ENCODE data around the gene SLC66A2. TPM values are rescaled to one million over a fixed set of nuclear protein-coding genes. Genes with fewer than 3 reads are reported as not detected.

Gene SLC66A2
- total and polyA plus RNA-seq, 2 of the 13 experiments (the other 11 are each of a cell fraction or from before 2014, with no cell fraction given): 33.5 to 41.9 TPM

DNA sequence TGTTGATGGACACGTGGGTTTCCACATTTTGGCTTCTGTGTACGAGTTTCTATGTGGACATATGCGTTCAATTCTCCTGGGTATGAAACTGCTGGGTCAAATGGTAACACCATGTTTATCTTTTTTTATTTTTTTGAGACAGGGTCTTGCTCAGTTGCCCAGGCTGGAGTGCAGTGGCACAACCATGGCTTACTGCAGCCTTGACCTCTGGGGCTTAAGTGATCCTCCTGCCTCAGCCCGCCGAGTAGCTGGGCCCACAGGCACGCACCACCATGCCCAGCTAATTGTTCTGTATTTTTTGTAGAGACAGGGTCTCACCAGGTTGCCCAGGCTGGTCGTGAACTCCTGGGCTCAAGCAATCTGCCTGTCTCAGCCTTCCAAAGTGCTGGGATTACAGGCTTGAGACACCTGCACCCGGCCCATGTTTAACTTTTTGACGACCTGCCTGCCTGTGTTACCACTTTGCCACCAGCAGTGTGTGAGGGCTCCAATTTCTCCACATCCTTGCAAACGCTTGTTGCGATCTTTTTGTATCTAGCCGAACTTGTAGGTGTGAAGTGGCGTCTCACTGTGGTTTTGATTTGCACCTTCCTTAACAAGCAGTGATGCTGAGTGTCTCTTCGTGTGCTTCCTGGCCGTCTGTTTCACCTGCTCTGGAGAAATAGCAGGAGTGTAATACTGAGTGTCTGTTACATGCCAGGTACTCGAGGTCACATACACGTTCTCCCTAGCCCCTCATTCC lies 19.9 kb upstream of the SLC66A2 start:
- WGBS (ENCODE audit: low lambda C conversion rate): 95% methylated on average over 16 of the region's 17 CpGs
- no peaks in the 10 kb centered on the region for H3K27me3 ChIP-seq (ENCODE audit: control insufficient read depth in 1 of 2, insufficient read depth in 2 of 2, low read length in 2 of 2)
- POLR2A ChIA-PET: no interaction called here
- no peak for DNase-seq (ENCODE audit: low spot score)
- H3K27ac ChIP-seq (ENCODE audit: extremely low read length, insufficient read depth, low read length): no peak overlapping the region
- peaks cover 13% of the 10 kb centered on the region for H3K4me1 ChIP-seq (ENCODE audit: insufficient read depth, low read length)
- CTCF ChIA-PET (ENCODE audit: low intra/inter-chr PET ratio, low total read pairs): no interaction called here
- FAIRE-seq: no peak
- peaks cover 31% of the 10 kb centered on the region for H3K79me2 ChIP-seq (ENCODE audit: insufficient read depth, low read length)
- peaks cover 26% of the 10 kb centered on the region for H4K20me1 ChIP-seq (ENCODE audit: insufficient read depth, low read length)
- 0 out of 3 replicates have a peak, but pooled peaks have one; percentile 11 for ATAC-seq
- intact Hi-C loops (cut with micrococcal nuclease; ENCODE audit: unreplicated experiment): no loop called here
- TF ChIP-seq ZNF121 (CRISPR knock-in tag; IDR thresholded peaks at IDR 0.05): peak; percentile 92
- 0 out of 2 replicates have a peak, but pooled peaks have one; percentile 32 for TF ChIP-seq TMF1 (CRISPR knock-in tag; IDR thresholded peaks at IDR 0.05; ENCODE audit: low read depth)
- 0 out of 2 replicates have a peak, but pooled peaks have one; percentile 14 for TF ChIP-seq SALL1 (CRISPR knock-in tag; IDR thresholded peaks at IDR 0.05)
- no peak for TF ChIP-seq NKX3-1 (CRISPR knock-in tag; IDR thresholded peaks at IDR 0.05)
- TF ChIP-seq HNRNPLL (IDR thresholded peaks at IDR 0.05; ENCODE audit: low read depth, low read length, poor library complexity, severe bottlenecking): no peak
- TF ChIP-seq ZBTB8A (CRISPR knock-in tag; IDR thresholded peaks at IDR 0.05; ENCODE audit: borderline replicate concordance, low read depth): no peak
- TF ChIP-seq, protein P1, sequence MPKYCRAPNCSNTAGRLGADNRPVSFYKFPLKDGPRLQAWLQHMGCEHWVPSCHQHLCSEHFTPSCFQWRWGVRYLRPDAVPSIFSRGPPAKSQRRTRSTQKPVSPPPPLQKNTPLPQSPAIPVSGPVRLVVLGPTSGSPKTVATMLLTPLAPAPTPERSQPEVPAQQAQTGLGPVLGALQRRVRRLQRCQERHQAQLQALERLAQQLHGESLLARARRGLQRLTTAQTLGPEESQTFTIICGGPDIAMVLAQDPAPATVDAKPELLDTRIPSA (CRISPR knock-in tag; IDR thresholded peaks at IDR 0.05; ENCODE audit: borderline replicate concordance): no peak
- TF ChIP-seq, protein P2, sequence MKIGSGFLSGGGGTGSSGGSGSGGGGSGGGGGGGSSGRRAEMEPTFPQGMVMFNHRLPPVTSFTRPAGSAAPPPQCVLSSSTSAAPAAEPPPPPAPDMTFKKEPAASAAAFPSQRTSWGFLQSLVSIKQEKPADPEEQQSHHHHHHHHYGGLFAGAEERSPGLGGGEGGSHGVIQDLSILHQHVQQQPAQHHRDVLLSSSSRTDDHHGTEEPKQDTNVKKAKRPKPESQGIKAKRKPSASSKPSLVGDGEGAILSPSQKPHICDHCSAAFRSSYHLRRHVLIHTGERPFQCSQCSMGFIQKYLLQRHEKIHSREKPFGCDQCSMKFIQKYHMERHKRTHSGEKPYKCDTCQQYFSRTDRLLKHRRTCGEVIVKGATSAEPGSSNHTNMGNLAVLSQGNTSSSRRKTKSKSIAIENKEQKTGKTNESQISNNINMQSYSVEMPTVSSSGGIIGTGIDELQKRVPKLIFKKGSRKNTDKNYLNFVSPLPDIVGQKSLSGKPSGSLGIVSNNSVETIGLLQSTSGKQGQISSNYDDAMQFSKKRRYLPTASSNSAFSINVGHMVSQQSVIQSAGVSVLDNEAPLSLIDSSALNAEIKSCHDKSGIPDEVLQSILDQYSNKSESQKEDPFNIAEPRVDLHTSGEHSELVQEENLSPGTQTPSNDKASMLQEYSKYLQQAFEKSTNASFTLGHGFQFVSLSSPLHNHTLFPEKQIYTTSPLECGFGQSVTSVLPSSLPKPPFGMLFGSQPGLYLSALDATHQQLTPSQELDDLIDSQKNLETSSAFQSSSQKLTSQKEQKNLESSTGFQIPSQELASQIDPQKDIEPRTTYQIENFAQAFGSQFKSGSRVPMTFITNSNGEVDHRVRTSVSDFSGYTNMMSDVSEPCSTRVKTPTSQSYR (CRISPR knock-in tag; IDR thresholded peaks at IDR 0.05; ENCODE audit: borderline replicate concordance): no peak
- TF ChIP-seq MIER2 (CRISPR knock-in tag; IDR thresholded peaks at IDR 0.05): no peak
- TF ChIP-seq MTA1 (CRISPR knock-in tag; IDR thresholded peaks at IDR 0.05; ENCODE audit: borderline replicate concordance): no peak
- no peak overlapping the region for H2AFZ ChIP-seq (ENCODE audit: low read length)
- BruUV-seq (replicated peaks): TSS peak; percentile 28
- H3K36me3 ChIP-seq (replicated peaks in 1 of 2; ENCODE audit: control insufficient read depth in 1 of 2, insufficient read depth in 2 of 2, low read length in 2 of 2): peaks cover 27 to 70% of the 10 kb centered on the region in 2 experiments
- H3K9me3 ChIP-seq (ENCODE audit: low read length): no peaks in the 10 kb centered on the region
- no peak overlapping the region for H3K4me3 ChIP-seq (replicated peaks in 1 of 3; ENCODE audit: insufficient read depth in 1 of 3, low read depth in 2 of 3, low read length in 3 of 3)
- in situ Hi-C loops (cut with HindIII; ENCODE audit: extremely low pct_ligation_motif_present, low pct_unique_long_range_greater_than_20kb): no loop called here
- no peak overlapping the region for H3K4me2 ChIP-seq (ENCODE audit: low read depth, low read length)
- H3K9ac ChIP-seq (ENCODE audit: insufficient read depth, low read depth, low read length): no peak overlapping the region
